Endothelial cell of umbilical vein (primary cell): Measurements from ENCODE around the gene CLK4.

Experiments
- CTCF ChIP-seq, 2 donors: IDR thresholded peaks; 1 replicate in 1 of 2; 2 replicates in 1 of 2; pipeline ENCODE4 v1.5.1; 2011; ENCODE audit warnings: low read length in 2 of 2, mild to moderate bottlenecking in 2 of 2, moderate library complexity in 2 of 2, control low read depth in 1 of 2, inconsistent platforms in 1 of 2, low read depth in 1 of 2; ENCODE audit not compliant: insufficient read depth in 1 of 2; ENCODE audit errors: extremely low read depth in 1 of 2
- EZH2 ChIP-seq: IDR thresholded peaks from 2 replicates; pipeline ENCODE4 v1.6.1; 2012; ENCODE audit warnings: borderline replicate concordance, low read depth, mild to moderate bottlenecking, moderate library complexity, low read length, inconsistent platforms; ENCODE audit not compliant: severe bottlenecking
- GATA2 ChIP-seq: IDR thresholded peaks from 2 replicates; pipeline ENCODE4 v1.7.0; 2011; ENCODE audit warnings: low read depth, mild to moderate bottlenecking, moderate library complexity, mixed read lengths, low read length; ENCODE audit not compliant: insufficient read length, insufficient read depth
- JUN ChIP-seq: IDR thresholded peaks from 2 replicates; pipeline ENCODE4 v1.6.1; 2011; ENCODE audit warnings: borderline replicate concordance, low read depth; ENCODE audit not compliant: insufficient read length, insufficient read depth
- MAX ChIP-seq: IDR thresholded peaks from 2 replicates; pipeline ENCODE4 v1.6.1; 2011; ENCODE audit not compliant: insufficient read depth, insufficient read length
- MYC ChIP-seq: IDR thresholded peaks from one replicate; pipeline ENCODE4 v1.6.1; 2011; ENCODE audit warnings: mild to moderate bottlenecking, low read depth, low read length
- POLR2A ChIP-seq: IDR thresholded peaks from 2 replicates; pipeline ENCODE4 v1.6.1; 2012; ENCODE audit warnings: low read depth, mild to moderate bottlenecking, control low read depth, low read length
- POLR2AphosphoS5 ChIP-seq: IDR thresholded peaks from 2 replicates; pipeline ENCODE4 v1.6.1; 2012; ENCODE audit warnings: low read depth, mild to moderate bottlenecking, control low read depth, low read length, moderate library complexity; ENCODE audit not compliant: insufficient read depth

- no peak for TF ChIP-seq CTCF (IDR thresholded peaks at IDR 0.05; ENCODE audit: extremely low read depth in 1 of 2, insufficient read depth in 1 of 2, low read depth in 1 of 2, low read length in 2 of 2)
- TF ChIP-seq EZH2: no peak
- no peak for TF ChIP-seq JUN
- no peak for TF ChIP-seq POLR2A
- TF ChIP-seq POLR2AphosphoS5: no peak
- no peak for TF ChIP-seq GATA2
- no peak for TF ChIP-seq MAX
- no peak for TF ChIP-seq MYC
Measured at GRCh38 chr5:178573216-178573615, 53.6 kb downstream of the CLK4 start.
